GM12872 (cell line): ENCODE measurements around the gene LHPP.
A peak's percentile ranks its signal among the peaks of the same experiment; 100 is the strongest.

Experiments
- CTCF ChIP-seq: IDR thresholded peaks from 3 replicates; pipeline ENCODE4 v1.5.1; 2011; ENCODE audit warnings: low read depth, mild to moderate bottlenecking, low read length, moderate library complexity; ENCODE audit not compliant: insufficient read depth

LHPP gene

GRCh38 chr10:124532788-124533187, 71.2 kb downstream of the LHPP start:
- no peak for TF ChIP-seq CTCF

- no peak for TF ChIP-seq CTCF
These were observed 71.6 kb downstream of the LHPP start for GRCh38 chr10:124533266-124533665.

GRCh38 chr10:124534231-124534798, 72.7 kb downstream of the LHPP start:
- TF ChIP-seq CTCF = peak; percentile 50; the same call in 2 of the 3 replicates

GRCh38 chr10:124534826-124535601, 73.4 kb downstream of the LHPP start:
- TF ChIP-seq CTCF = no peak

GRCh38 chr10:124535731-124536495, 74.3 kb downstream of the LHPP start:
- no peak for TF ChIP-seq CTCF

- no peak for TF ChIP-seq CTCF
These were observed 75.0 kb downstream of the LHPP start for GRCh38 chr10:124536496-124537050.

GRCh38 chr10:124537166-124537725, 75.6 kb downstream of the LHPP start:
- TF ChIP-seq CTCF = no peak
